Stimulated activated CD4-positive, alpha-beta T cell treated with anti-CD3 and anti-CD28 coated beads, Interleukin-12 subunit alpha, Interleukin-12 subunit beta, amount 100 ng/mL, for 4 hours (primary cell): ENCODE results near the gene NXF3.
"Not testable (repeated sequence)": the region's sequence is repeated elsewhere in the genome, so short reads cannot be mapped to it uniquely, and the experiment has no call there.

Source experiments
- DNase-seq: peaks from one replicate; pipeline ENCODE4 v3.0.0-alpha.2; 2020

Gene NXF3, protein sequence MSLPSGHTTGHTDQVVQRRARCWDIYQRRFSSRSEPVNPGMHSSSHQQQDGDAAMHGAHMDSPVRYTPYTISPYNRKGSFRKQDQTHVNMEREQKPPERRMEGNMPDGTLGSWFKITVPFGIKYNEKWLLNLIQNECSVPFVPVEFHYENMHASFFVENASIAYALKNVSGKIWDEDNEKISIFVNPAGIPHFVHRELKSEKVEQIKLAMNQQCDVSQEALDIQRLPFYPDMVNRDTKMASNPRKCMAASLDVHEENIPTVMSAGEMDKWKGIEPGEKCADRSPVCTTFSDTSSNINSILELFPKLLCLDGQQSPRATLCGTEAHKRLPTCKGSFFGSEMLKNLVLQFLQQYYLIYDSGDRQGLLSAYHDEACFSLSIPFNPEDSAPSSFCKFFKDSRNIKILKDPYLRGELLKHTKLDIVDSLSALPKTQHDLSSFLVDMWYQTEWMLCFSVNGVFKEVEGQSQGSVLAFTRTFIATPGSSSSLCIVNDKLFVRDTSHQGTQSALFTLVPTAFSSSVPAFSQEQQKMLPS

GRCh38 chrX:103092942-103093341 is at the start of gene NXF3:
TSS of gene NXF3 (minus strand) at chrX:103093143. CDS start at chrX:103093023, 120 bp downstream.
- no peak for DNase-seq

GRCh38 chrX:103136528-103136927 is 43.6 kb upstream of the NXF3 start:
- not testable (repeated sequence) for DNase-seq

GRCh38 chrX:103124284-103124683 is 31.3 kb upstream of the NXF3 start:
- no peak for DNase-seq

GRCh38 chrX:103120748-103121147 is 27.8 kb upstream of the NXF3 start:
- DNase-seq, result no peak

DNA sequence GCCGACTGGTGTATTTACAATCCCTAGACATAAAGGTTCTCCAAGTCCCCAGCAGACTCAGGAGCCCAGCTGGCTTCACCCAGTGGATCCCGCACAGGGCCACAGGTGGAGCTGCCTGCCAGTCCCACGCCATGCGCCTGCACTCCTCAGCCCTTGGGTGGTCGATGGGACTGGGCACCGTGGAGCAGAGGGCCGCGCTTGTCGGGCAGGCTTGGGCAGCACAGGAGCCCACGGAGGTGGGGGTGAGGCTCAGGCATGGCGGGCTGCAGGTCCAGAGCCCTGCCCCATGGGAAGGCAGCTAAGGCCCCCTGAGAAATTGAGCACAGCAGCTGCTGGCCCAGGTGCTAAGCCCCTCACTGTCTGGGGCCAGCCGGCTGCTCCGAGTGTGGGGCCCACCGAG is 24.0 kb upstream of the NXF3 start:
- not testable (repeated sequence) for DNase-seq

DNA sequence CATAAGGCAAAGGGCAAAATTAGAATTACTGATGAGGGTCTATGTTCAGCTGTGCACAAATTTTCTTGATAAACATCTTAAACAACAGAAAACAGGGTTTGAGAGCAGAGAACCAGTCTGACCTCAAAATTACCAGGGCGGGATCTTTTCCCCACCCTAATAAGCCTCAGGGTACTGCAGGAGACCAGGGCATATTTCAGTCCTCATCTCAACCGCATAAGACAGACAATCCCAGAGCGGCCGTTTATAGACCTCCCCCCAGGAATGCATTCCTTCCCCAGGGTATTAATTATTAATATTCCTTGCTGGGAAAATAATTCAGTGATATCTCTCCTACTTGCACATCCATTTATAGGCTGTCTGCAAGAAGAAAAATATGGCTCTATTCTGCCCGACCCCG is 16.6 kb upstream of the NXF3 start:
- DNase-seq, result not testable (repeated sequence)

GRCh38 chrX:103107836-103108235 is 14.9 kb upstream of the NXF3 start:
- DNase-seq, result no peak

GRCh38 chrX:103107227-103107737 is 14.3 kb upstream of the NXF3 start:
- DNase-seq, result not testable (repeated sequence)

DNA sequence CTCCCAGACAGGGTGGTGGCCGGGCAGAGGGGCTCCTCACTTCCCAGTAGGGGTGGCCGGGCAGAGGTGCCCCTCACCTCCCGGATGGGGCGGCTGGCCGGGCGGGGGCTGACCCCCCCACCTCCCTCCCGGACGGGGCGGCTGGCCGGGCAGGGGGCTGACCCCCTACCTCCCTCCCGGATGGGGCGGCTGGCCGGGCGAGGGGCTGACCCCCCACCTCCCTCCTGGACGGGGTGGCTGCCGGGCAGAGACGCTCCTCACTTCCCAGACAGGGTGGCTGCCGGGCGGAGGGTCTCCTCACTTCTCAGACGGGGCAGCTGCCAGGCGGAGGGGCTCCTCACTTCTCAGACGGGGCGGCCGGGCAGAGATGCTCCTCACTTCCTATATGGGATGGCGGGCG is 11.4 kb upstream of the NXF3 start:
- DNase-seq, result not testable (repeated sequence)

DNA sequence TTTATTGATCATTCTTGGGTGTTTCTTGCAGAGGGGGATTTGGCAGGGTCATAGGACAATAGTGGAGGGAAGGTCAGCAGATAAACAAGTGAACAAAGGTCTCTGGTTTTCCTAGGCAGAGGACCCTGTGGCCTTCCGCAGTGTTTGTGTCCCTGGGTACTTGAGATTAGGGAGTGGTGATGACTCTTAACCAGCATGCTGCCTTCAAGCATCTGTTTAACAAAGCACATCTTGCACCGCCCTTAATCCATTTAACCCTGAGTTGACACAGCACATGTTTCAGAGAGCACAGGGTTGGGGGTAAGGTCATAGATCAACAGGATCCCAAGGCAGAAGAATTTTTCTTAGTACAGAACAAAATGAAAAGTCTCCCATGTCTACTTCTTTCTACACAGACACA is 10.9 kb upstream of the NXF3 start:
- DNase-seq, result not testable (repeated sequence)

- DNase-seq, result no peak
Measured at GRCh38 chrX:103101299-103102042, 8.5 kb upstream of the NXF3 start.

GRCh38 chrX:103100484-103100883 is 7.5 kb upstream of the NXF3 start:
- DNase-seq, result no peak

DNA sequence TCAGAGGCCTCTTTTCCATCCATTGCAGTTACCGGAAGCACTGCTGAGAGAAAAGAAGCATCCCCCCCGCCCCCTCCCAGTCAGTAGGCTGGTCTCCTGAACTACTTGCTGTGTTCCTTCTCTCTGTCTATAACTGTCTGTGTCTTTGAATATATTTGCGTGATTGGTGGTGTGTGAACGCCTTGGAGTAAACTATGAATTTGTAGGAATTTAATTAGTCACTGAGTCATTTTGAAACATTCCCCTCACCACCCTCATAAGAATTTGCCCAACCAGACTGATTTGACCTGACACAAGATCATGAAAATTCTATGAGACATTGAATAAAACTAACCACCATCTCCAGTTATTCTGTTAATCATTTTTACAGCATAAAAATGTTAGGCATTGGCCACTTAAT is 6.7 kb upstream of the NXF3 start:
- DNase-seq, result no peak

DNA sequence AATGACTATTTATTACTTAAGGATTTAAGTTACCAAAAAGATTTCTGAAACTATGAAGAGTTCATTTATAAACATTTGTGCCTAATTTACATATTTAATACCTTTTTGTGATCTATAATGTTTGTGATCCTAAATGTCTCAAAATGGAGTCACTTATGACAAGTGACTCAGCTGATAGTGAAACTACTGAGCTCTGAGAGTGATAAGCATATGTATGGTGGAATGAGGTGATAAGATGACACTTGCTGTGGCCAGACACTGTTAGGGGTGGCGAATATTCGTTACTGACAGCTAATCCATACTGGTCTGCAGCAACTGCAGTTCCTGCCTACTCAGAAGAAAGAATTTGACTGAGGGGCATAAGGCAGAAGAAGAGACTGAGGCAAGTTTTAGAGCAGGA is 5.5 kb upstream of the NXF3 start:
- no peak for DNase-seq

- no peak for DNase-seq
Measured at GRCh38 chrX:103081051-103081450, 11.9 kb downstream of the NXF3 start.

DNA sequence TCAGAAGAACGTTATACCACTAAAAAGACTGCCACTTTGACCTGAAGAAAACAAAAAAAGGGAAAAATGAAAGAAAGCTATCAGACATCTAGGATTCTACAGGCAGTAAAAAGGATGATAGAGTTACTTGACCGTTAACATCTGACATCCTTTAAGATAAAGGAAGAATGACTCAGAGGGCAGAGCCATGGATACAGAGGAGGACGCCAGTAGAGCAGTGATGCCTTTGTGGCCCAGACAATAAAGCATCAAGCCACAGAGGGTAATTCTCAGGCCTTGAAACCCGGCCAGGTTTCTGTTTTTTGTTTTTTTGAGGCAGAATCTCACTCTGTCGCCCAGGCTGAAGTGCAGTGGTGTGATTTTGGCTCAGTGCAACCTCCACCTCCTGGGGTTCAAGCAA is 19.5 kb downstream of the NXF3 start:
- DNase-seq, result no peak

DNA sequence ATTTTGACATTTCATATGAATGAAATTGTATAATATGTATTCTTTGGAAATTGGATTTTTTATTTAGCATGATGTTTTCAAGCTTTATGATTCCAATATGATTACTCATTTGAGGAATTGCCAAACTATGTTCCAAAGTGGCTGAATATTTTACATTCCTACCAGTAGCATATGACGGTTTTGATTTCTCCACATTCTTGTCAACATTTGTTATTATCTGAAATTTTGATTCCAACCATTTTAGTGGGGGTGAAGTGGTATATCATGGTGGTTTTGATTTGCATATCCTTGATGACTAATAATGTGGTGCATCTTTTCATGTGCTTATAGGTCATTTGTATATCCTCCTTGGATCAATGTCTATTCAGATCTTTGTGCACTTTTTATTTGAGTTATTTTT is 26.3 kb downstream of the NXF3 start:
- no peak for DNase-seq

DNA sequence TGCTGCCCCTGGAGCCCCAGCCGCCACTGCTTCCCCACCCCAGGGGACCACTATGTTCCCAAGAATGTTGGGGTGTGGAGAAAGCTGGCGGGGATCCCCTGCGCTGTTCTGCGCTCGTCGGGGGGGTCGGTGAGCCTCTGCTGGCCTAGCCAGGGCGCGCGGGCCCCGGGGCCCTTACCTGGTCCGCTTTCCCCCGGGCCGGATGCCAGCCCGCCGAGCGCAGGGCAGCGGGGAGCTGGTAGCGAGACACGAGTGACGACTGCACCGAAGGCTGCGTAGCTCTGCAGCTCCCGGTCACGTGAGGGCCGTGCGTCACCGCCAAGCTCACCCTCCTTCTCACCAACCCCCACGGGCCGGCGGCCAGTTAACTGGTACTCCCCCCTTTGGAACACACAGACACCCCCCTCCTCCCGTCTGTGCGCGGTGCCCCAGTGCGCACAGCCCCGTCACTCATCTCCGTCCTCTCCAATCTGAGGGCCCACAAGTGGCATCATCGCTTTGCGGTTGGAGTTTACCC is 29.0 kb downstream of the NXF3 start, which contains the start of gene BEX1:
TSS of gene BEX1 (minus strand) at position 254 of the 517 bp plus-strand sequence. CDS start 897 bp downstream, outside the sequence.
- peak; percentile 0 for DNase-seq

- DNase-seq, result no peak
Measured at GRCh38 chrX:103063191-103063845, 29.6 kb downstream of the NXF3 start.

- no peak for DNase-seq
Measured at GRCh38 chrX:103061486-103061885, 31.5 kb downstream of the NXF3 start.

- no peak for DNase-seq
Measured at GRCh38 chrX:103056902-103057301, 36.0 kb downstream of the NXF3 start.

DNA sequence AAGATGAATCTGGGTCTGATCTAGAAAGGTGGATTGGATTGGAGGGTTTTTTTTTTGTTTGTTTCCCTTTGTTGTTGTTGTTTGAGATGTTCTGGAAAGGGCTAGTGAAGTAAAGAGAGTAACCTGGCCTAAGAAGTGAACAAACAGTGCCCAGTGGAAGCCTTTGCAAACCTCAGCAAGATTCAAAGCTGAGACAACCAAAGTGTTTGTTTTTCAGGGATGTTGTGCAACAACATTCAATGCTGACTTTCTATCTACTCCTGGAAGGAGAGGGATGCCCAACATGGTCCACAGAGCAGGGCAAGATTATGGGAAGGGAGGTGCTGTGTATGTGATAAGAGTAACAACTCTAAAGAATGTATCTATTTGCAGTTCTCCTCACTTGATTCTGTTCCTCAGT is 40.3 kb downstream of the NXF3 start:
- no peak for DNase-seq

DNA sequence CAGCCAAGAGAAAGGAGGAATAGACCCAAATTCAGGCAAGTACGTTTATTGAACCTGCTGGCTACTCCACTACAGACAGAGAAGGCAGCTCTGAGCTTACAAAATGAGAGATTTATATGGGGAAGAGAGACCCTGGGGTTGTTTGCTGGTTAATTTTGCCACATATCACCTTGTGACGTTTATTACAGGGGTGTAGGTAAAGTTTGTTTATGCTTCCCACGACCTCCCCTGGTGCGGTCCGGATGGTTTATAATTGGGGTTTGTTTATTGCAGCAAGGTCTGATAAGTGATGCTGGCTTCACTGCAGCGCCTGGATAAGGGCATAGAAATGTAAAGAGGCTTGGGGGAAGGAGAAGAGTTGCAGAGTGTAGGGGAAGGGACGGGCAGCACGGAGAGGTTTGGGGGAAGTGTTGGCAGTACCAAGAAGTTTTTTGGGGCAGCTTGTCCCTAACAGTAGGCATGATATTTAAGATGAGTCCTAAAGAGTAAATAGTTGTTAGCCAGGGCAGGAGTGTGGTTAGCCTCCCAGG is 41.6 kb downstream of the NXF3 start:
- no peak for DNase-seq
